Liver (tissue), 9 donors: ENCODE data around the gene CACNB4. TPM values are rescaled to one million over a fixed set of nuclear protein-coding genes. Genes with fewer than 3 reads are reported as not detected.

ENCODE experiments used
- DNase-seq: peaks from one replicate; pipeline ENCODE4 v3.0.0-alpha.2; 2017; ENCODE audit warnings: low spot score
- H3K27ac ChIP-seq, 2 donors: one replicate each; pipeline ENCODE4 v1.7.0; 2013; ENCODE audit warnings: inconsistent platforms in 2 of 2, low read length in 2 of 2, control low read depth in 1 of 2, low read depth in 1 of 2, mild to moderate bottlenecking in 1 of 2
- H3K27me3 ChIP-seq, 4 donors: one replicate each; pipeline versions ENCODE4 v1.6.1 to v1.7.0; 2013; ENCODE audit warnings: low read length in 3 of 4, inconsistent platforms in 1 of 4, mild to moderate bottlenecking in 1 of 4, moderate library complexity in 1 of 4; ENCODE audit not compliant: control insufficient read depth in 4 of 4, insufficient read depth in 4 of 4
- H3K36me3 ChIP-seq, 4 donors: one replicate each; pipeline versions ENCODE4 v1.6.1 to v1.7.0; 2013; ENCODE audit warnings: low read length in 3 of 4, mild to moderate bottlenecking in 3 of 4, low read depth in 1 of 4, moderate library complexity in 1 of 4; ENCODE audit not compliant: control insufficient read depth in 4 of 4, insufficient read depth in 3 of 4
- H3K4me1 ChIP-seq, 4 donors: one replicate each; pipeline versions ENCODE4 v1.6.1 to v1.7.0; 2013; ENCODE audit warnings: low read length in 3 of 4, mild to moderate bottlenecking in 3 of 4, moderate library complexity in 1 of 4; ENCODE audit not compliant: control insufficient read depth in 4 of 4, insufficient read depth in 4 of 4
- H3K4me3 ChIP-seq, 3 donors: one replicate each; pipeline versions ENCODE4 v1.6.1 to v1.7.0; 2013; ENCODE audit warnings: low read length in 3 of 3, control low read depth in 1 of 3, low read depth in 1 of 3, mild to moderate bottlenecking in 1 of 3
- H3K9ac ChIP-seq, 2 donors: one replicate each; pipeline ENCODE4 v1.7.0; 2013; ENCODE audit warnings: low read length in 2 of 2, mild to moderate bottlenecking in 2 of 2, moderate library complexity in 2 of 2, control low read depth in 1 of 2, low read depth in 1 of 2
- H3K9me3 ChIP-seq, 4 donors: one replicate each; pipeline versions ENCODE4 v1.6.1 to v1.7.0; 2013; ENCODE audit warnings: low read length in 3 of 4; ENCODE audit not compliant: control insufficient read depth in 4 of 4
- EGR1 ChIP-seq, 2 donors: IDR thresholded peaks; 2 replicates each; pipeline ENCODE4 v1.6.1; 2016 to 2018; ENCODE audit warnings: antibody characterized with exemption in 2 of 2, low read depth in 2 of 2
- FOXA1 ChIP-seq: IDR thresholded peaks from 2 replicates; pipeline ENCODE4 v1.6.1; 2016; ENCODE audit warnings: antibody characterized with exemption
- FOXA2 ChIP-seq: IDR thresholded peaks from 2 replicates; pipeline ENCODE4 v1.6.1; 2016; ENCODE audit warnings: antibody characterized with exemption
- GABPA ChIP-seq, 2 donors: IDR thresholded peaks in 1 of 2; conservative IDR thresholded peaks in 1 of 2; 2 replicates each; pipeline ENCODE4 v1.6.1; 2016; ENCODE audit warnings: antibody characterized with exemption in 2 of 2, mild to moderate bottlenecking in 1 of 2, moderate library complexity in 1 of 2
- HNF4A ChIP-seq, 2 donors: conservative IDR thresholded peaks; 2 replicates each; pipeline ENCODE4 v1.6.1; 2016; ENCODE audit warnings: antibody characterized with exemption in 2 of 2, mild to moderate bottlenecking in 2 of 2
- JUND ChIP-seq, 2 donors: IDR thresholded peaks; 2 replicates each; pipeline ENCODE4 v1.6.1; 2016; ENCODE audit warnings: antibody characterized with exemption in 2 of 2
- RAD21 ChIP-seq, 2 donors: IDR thresholded peaks; 2 replicates each; pipeline ENCODE4 v1.6.1; 2016; ENCODE audit warnings: antibody characterized with exemption in 2 of 2, mild to moderate bottlenecking in 2 of 2
- RXRA ChIP-seq, 2 donors: IDR thresholded peaks; 2 replicates each; pipeline ENCODE4 v1.6.1; 2017 to 2018; ENCODE audit warnings: antibody characterized with exemption in 2 of 2, mild to moderate bottlenecking in 1 of 2
- SP1 ChIP-seq: IDR thresholded peaks from 2 replicates; pipeline ENCODE4 v1.6.1; 2018; ENCODE audit warnings: antibody characterized with exemption, mild to moderate bottlenecking
- WGBS: extraction: QIAGEN DNeasy Blood & Tissue Kit; methylation state at CpG from one replicate; pipeline ENCODE4 v1.1.7; 2013; 5-methylcytosine and 5-hydroxymethylcytosine counted together
- polyA plus RNA-seq, 2 donors: library from polyadenylated mRNA; stranded (reverse) in 1 of 2; unstranded in 1 of 2; fragments of 200-250 nt in 1 of 2; fragments of >200 nt in 1 of 2; fragmentation: Nextera tagmentation in 1 of 2; extraction: Ambion mirVana in 1 of 2; gene quantifications; one replicate each; pipeline versions ENCODE4 v1.2.1 to v1.2.3, GENCODE V29; 2013 to 2015
- total RNA-seq, 2 donors: library from RNA; depleted of rRNA; stranded (reverse); fragments of >200 nt; gene quantifications; one replicate each; pipeline ENCODE4 v1.2.3, GENCODE V29; 2014
- TF ChIP-seq, protein P1 (sequence below): IDR thresholded peaks from 2 replicates; pipeline ENCODE4 v1.6.1; 2016; ENCODE audit warnings: antibody characterized with exemption, mild to moderate bottlenecking
- TF ChIP-seq, protein P2 (sequence below): IDR thresholded peaks from 2 replicates; pipeline ENCODE4 v1.6.1; 2016; ENCODE audit warnings: antibody characterized with exemption
- TF ChIP-seq, protein P3 (sequence below): IDR thresholded peaks from 2 replicates; pipeline ENCODE4 v1.6.1; 2016; ENCODE audit warnings: antibody characterized with exemption
- TF ChIP-seq, protein P4 (sequence below): IDR thresholded peaks from 2 replicates; pipeline ENCODE4 v1.6.1; 2016; ENCODE audit warnings: antibody characterized with exemption
- TF ChIP-seq, protein P5 (sequence below): fragments of 150-350 bp; IDR thresholded peaks from 2 replicates; pipeline ENCODE4 v1.5.1; 2017; ENCODE audit warnings: improper control_type of control experiment, low read depth, low read length; ENCODE audit not compliant: missing input control
- donor health status: healthy.
- donor health status: healthy.
- donor health status: healthy.
- donor health status: healthy.
- donor health status: healthy.

CACNB4 gene
- total and polyA plus RNA-seq, 4 donors = 0.02 to 0.50 (median 0.21) TPM

DNA sequence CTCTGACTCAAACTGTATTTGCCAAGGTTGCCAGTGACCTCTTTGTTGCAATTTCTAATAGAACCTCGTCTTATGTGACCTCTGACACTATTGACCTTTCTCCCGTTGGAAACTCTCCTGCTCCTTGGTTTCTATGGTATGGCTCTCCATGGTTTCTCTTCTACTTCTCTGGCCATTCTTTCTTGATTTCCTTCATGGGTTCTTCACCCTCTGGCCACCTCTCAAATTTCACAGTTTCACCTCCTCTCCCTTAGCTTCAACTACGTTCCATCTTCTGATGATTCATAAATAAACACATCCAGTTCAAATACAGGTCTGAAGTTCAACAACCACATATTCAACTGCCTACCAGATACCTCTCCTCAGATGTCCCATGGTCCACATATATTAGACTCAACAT is 109.5 kb downstream of the CACNB4 start (continued):
- TF ChIP-seq, protein P1, sequence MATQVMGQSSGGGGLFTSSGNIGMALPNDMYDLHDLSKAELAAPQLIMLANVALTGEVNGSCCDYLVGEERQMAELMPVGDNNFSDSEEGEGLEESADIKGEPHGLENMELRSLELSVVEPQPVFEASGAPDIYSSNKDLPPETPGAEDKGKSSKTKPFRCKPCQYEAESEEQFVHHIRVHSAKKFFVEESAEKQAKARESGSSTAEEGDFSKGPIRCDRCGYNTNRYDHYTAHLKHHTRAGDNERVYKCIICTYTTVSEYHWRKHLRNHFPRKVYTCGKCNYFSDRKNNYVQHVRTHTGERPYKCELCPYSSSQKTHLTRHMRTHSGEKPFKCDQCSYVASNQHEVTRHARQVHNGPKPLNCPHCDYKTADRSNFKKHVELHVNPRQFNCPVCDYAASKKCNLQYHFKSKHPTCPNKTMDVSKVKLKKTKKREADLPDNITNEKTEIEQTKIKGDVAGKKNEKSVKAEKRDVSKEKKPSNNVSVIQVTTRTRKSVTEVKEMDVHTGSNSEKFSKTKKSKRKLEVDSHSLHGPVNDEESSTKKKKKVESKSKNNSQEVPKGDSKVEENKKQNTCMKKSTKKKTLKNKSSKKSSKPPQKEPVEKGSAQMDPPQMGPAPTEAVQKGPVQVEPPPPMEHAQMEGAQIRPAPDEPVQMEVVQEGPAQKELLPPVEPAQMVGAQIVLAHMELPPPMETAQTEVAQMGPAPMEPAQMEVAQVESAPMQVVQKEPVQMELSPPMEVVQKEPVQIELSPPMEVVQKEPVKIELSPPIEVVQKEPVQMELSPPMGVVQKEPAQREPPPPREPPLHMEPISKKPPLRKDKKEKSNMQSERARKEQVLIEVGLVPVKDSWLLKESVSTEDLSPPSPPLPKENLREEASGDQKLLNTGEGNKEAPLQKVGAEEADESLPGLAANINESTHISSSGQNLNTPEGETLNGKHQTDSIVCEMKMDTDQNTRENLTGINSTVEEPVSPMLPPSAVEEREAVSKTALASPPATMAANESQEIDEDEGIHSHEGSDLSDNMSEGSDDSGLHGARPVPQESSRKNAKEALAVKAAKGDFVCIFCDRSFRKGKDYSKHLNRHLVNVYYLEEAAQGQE = no peak
- TF ChIP-seq, protein P2, sequence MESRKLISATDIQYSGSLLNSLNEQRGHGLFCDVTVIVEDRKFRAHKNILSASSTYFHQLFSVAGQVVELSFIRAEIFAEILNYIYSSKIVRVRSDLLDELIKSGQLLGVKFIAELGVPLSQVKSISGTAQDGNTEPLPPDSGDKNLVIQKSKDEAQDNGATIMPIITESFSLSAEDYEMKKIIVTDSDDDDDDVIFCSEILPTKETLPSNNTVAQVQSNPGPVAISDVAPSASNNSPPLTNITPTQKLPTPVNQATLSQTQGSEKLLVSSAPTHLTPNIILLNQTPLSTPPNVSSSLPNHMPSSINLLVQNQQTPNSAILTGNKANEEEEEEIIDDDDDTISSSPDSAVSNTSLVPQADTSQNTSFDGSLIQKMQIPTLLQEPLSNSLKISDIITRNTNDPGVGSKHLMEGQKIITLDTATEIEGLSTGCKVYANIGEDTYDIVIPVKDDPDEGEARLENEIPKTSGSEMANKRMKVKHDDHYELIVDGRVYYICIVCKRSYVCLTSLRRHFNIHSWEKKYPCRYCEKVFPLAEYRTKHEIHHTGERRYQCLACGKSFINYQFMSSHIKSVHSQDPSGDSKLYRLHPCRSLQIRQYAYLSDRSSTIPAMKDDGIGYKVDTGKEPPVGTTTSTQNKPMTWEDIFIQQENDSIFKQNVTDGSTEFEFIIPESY = no peak
- TF ChIP-seq RXRA (IDR thresholded peaks at IDR 0.05) (no peak), RAD21 (IDR thresholded peaks at IDR 0.05) (no peak), GABPA (IDR thresholded peaks at IDR 0.05 in 1 of 2, conservative IDR thresholded peaks at IDR 0.05 in 1 of 2) (no peak)

DNA sequence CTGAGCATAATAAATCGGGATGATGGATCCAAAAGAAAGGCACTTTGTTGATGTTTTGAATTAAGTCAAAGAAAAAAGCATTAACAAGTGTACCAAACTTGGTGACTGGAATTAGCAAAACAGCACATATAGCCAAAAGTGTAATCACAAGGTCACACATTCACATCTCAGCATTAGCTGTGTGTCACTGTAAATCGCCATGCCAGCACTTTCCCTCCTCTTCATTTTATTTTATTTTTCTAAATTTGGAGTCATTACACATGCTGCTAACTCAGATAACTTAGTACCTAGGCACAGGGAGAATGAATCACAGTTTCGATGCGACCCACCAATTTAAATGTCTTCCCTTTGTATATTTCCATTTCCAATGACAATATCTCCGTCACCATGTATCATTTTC is 111.4 kb downstream of the CACNB4 start:
- H3K36me3 ChIP-seq = no peaks in the 10 kb centered on the region
- DNase-seq = no peak
- 97% methylated on average over 5 of the region's 5 CpGs for WGBS
- no peaks in the 10 kb centered on the region for H3K4me1 ChIP-seq
- no peaks in the 10 kb centered on the region for H3K9me3 ChIP-seq
- no peak overlapping the region for H3K9ac ChIP-seq
- no peak for TF ChIP-seq HNF4A (conservative IDR thresholded peaks at IDR 0.05)
- TF ChIP-seq, protein P1 = no peak
- no peaks in the 10 kb centered on the region for H3K27me3 ChIP-seq
- no peak overlapping the region for H3K27ac ChIP-seq
- H3K4me3 ChIP-seq = no peak overlapping the region

DNA sequence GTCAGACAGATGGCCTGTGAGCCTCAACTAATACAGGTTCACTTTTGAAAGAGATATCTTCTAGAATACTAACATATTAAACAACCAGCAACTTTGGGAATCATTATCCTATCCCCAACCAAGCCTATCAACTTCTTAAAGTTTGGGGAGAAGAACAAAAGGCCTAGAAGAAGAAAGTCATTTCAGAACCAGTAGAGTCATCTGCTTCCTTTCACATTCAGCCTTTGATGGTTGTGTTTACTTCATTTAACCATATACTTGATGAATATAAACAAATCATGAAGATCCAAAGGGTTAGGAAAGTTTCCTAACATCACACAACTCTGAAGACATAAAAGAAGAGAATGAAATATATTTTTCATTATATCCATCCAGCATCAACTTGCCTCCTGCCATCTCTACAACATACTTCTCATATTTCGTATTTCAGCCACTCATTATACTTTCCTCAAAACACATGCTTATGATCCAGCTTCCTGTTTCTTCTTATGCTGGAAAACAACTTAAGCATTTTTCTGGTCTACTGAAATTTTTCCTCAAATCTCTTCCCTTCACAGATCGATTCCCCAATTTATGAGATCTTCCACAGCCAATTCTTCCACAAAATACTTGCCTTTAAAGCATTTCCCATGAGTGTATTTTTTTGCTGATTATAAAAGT is 114.3 kb downstream of the CACNB4 start:
- Histone ChIP-seq H3K4me3 (no peak overlapping the region), H3K9ac (no peak overlapping the region), H3K36me3 (no peaks in the 10 kb centered on the region), H3K9me3 (no peaks in the 10 kb centered on the region), H3K27me3 (no peaks in the 10 kb centered on the region), H3K27ac (no peak overlapping the region), H3K4me1 (no peaks in the 10 kb centered on the region)
- 84% methylated on average over 2 of the region's 2 CpGs for whole genome bisulfite sequencing
- DNase-seq = no peak
- TF ChIP-seq FOXA2 (no peak), EGR1 (IDR thresholded peaks at IDR 0.05; ENCODE audit: low read depth in 2 of 2) (no peak), RXRA (IDR thresholded peaks at IDR 0.05) (no peak), JUND (IDR thresholded peaks at IDR 0.05) (no peak), HNF4A (conservative IDR thresholded peaks at IDR 0.05) (no peak), FOXA1 (no peak), GABPA (IDR thresholded peaks at IDR 0.05 in 1 of 2, conservative IDR thresholded peaks at IDR 0.05 in 1 of 2) (no peak), SP1 (no peak)
- TF ChIP-seq, protein P3, sequence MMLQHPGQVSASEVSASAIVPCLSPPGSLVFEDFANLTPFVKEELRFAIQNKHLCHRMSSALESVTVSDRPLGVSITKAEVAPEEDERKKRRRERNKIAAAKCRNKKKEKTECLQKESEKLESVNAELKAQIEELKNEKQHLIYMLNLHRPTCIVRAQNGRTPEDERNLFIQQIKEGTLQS = no peak
- TF ChIP-seq, protein P4, sequence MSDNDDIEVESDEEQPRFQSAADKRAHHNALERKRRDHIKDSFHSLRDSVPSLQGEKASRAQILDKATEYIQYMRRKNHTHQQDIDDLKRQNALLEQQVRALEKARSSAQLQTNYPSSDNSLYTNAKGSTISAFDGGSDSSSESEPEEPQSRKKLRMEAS = no peak
- TF ChIP-seq, protein P2 = no peak
- TF ChIP-seq, protein P5, sequence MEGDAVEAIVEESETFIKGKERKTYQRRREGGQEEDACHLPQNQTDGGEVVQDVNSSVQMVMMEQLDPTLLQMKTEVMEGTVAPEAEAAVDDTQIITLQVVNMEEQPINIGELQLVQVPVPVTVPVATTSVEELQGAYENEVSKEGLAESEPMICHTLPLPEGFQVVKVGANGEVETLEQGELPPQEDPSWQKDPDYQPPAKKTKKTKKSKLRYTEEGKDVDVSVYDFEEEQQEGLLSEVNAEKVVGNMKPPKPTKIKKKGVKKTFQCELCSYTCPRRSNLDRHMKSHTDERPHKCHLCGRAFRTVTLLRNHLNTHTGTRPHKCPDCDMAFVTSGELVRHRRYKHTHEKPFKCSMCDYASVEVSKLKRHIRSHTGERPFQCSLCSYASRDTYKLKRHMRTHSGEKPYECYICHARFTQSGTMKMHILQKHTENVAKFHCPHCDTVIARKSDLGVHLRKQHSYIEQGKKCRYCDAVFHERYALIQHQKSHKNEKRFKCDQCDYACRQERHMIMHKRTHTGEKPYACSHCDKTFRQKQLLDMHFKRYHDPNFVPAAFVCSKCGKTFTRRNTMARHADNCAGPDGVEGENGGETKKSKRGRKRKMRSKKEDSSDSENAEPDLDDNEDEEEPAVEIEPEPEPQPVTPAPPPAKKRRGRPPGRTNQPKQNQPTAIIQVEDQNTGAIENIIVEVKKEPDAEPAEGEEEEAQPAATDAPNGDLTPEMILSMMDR = no peak
